Measurements from ENCODE around the gene CCNA2. TPM values are rescaled to one million over a fixed set of nuclear protein-coding genes. Genes with fewer than 3 reads are reported as not detected.

Gene CCNA2
- total and polyA plus RNA-seq, 4 donors, result 0.33 to 81.4 (median 2.4) TPM

Other genes with a start within 250 kb of the CCNA2 start
- 10 to 100 TPM; 82.5 to 91.6 TPM for gene ANXA5, start 126.9 kb downstream of the CCNA2 start, total RNA-seq
- 100 to 1,000 TPM in 1 of 2 donors, 10 to 100 TPM in 1; 71.0 to 131 TPM for gene ANXA5, start 126.9 kb downstream of the CCNA2 start, polyA plus RNA-seq
- gene SMIM43, start 58.7 kb downstream of the CCNA2 start, total RNA-seq, result not detected
- gene SMIM43, start 58.7 kb downstream of the CCNA2 start, polyA plus RNA-seq, result not detected
- gene EXOSC9, start 22.6 kb downstream of the CCNA2 start, total RNA-seq, result 10 to 100 TPM; 11.6 to 20.0 TPM
- 1 to 10 TPM; 5.3 to 8.4 TPM for gene EXOSC9, start 22.6 kb downstream of the CCNA2 start, polyA plus RNA-seq
- gene BBS7, start 46.6 kb upstream of the CCNA2 start, total RNA-seq, result 1 to 10 TPM; 4.2 to 8.4 TPM
- gene BBS7, start 46.6 kb upstream of the CCNA2 start, polyA plus RNA-seq, result 1 to 10 TPM; 1.8 to 1.9 TPM
- under 1 TPM; 0.08 to 0.33 TPM for gene TRPC3, start 128.2 kb upstream of the CCNA2 start, total RNA-seq
- under 1 TPM; 0.06 to 0.10 TPM for gene TRPC3, start 128.2 kb upstream of the CCNA2 start, polyA plus RNA-seq